ENCODE data around the gene ZNF337. TPM values are rescaled to one million over a fixed set of nuclear protein-coding genes. Genes with fewer than 3 reads are reported as not detected.
"Not testable (repeated sequence)": the region's sequence is repeated elsewhere in the genome, so short reads cannot be mapped to it uniquely, and the experiment has no call there.

The ZNF337 gene
- total RNA-seq, 6 experiments from 2014 or later: 2.9 to 4.8 (median 4.3) TPM

- Histone ChIP-seq H3K9me3 (no peaks in the 10 kb centered on the region), H3K36me3 (no peaks in the 10 kb centered on the region), H3K27me3 (no peaks in the 10 kb centered on the region), H3K4me3 (no peak overlapping the region), H3K4me1 (no peaks in the 10 kb centered on the region), H3K27ac (no peak overlapping the region)
- WGBS (ENCODE audit: insufficient coverage, low coverage, low lambda C conversion rate, missing lambda C conversion rate): 86% methylated on average over 1 of the region's 1 CpG
- intact Hi-C loops (cut with DNase I): no loop called here
- TF ChIP-seq CTCF (IDR thresholded peaks at IDR 0.05) (no peak), POLR2A (IDR thresholded peaks at IDR 0.05) (no peak)
- ATAC-seq: no peak
- DNase-seq: no peak
Observed at GRCh38 chr20:25726357-25726756, 29.7 kb upstream of the ZNF337 start.

GRCh38 chr20:25725639-25726038 is 29.0 kb upstream of the ZNF337 start:
- no peaks in the 10 kb centered on the region for H3K9me3 ChIP-seq
- no peak for DNase-seq
- no peak overlapping the region for H3K4me3 ChIP-seq
- TF ChIP-seq POLR2A (IDR thresholded peaks at IDR 0.05): no peak
- no peak for TF ChIP-seq CTCF (IDR thresholded peaks at IDR 0.05)
- ATAC-seq: peak in 2 of 4 donors; percentile 36 to 51
- H3K27ac ChIP-seq: no peak overlapping the region
- H3K4me1 ChIP-seq: no peaks in the 10 kb centered on the region
- no peaks in the 10 kb centered on the region for H3K27me3 ChIP-seq
- intact Hi-C loops (cut with DNase I): no loop called here
- H3K36me3 ChIP-seq: no peaks in the 10 kb centered on the region

GRCh38 chr20:25723975-25724374 is 27.3 kb upstream of the ZNF337 start:
- Histone ChIP-seq H3K4me1 (no peaks in the 10 kb centered on the region), H3K36me3 (no peaks in the 10 kb centered on the region), H3K9me3 (no peaks in the 10 kb centered on the region), H3K27ac (no peak overlapping the region), H3K4me3 (no peak overlapping the region), H3K27me3 (no peaks in the 10 kb centered on the region)
- TF ChIP-seq POLR2A (IDR thresholded peaks at IDR 0.05) (no peak), CTCF (IDR thresholded peaks at IDR 0.05) (no peak)
- intact Hi-C loops (cut with DNase I): no loop called here
- DNase-seq: no peak
- 50% methylated on average over 2 of the region's 2 CpGs for WGBS (ENCODE audit: insufficient coverage, low coverage, low lambda C conversion rate, missing lambda C conversion rate)
- peak in 1 of 4 donors; percentile 52 for ATAC-seq

- ATAC-seq (no peak), DNase-seq (no peak)
- no peak overlapping the region for H3K27ac ChIP-seq
- intact Hi-C loops (cut with DNase I): no loop called here
- H3K4me1 ChIP-seq: no peaks in the 10 kb centered on the region
- H3K4me3 ChIP-seq: no peak overlapping the region
- no peaks in the 10 kb centered on the region for H3K27me3 ChIP-seq
- TF ChIP-seq POLR2A (IDR thresholded peaks at IDR 0.05): no peak
- TF ChIP-seq CTCF (IDR thresholded peaks at IDR 0.05): no peak
- H3K36me3 ChIP-seq: no peaks in the 10 kb centered on the region
- no peaks in the 10 kb centered on the region for H3K9me3 ChIP-seq
- WGBS (ENCODE audit: insufficient coverage, low coverage, low lambda C conversion rate, missing lambda C conversion rate): 40% methylated on average over 1 of the region's 7 CpGs
Observed at GRCh38 chr20:25720285-25720684, 23.6 kb upstream of the ZNF337 start.

- H3K4me3 ChIP-seq; H3K36me3 ChIP-seq; DNase-seq; H3K4me1 ChIP-seq; intact Hi-C loops (cut with DNase I); H3K9me3 ChIP-seq; H3K27me3 ChIP-seq; H3K27ac ChIP-seq; ATAC-seq: not testable (repeated sequence)
- 85% methylated on average over 13 of the region's 20 CpGs for WGBS (ENCODE audit: insufficient coverage, low coverage, low lambda C conversion rate, missing lambda C conversion rate)
Observed at GRCh38 chr20:25718896-25719809, 22.5 kb upstream of the ZNF337 start.

All from right lobe of liver (tissue), 6 donors.